Activated T-cell treated with anti-CD3 and anti-CD28 coated beads for 1 hour (primary cell): ENCODE results near the gene LRP1B.
"Not testable (repeated sequence)": the region's sequence is repeated elsewhere in the genome, so short reads cannot be mapped to it uniquely, and the experiment has no call there.

ENCODE experiments used
- DNase-seq: peaks from one replicate; pipeline ENCODE4 v3.0.0-alpha.2; 2020; ENCODE audit warnings: low read depth

The LRP1B gene

DNA sequence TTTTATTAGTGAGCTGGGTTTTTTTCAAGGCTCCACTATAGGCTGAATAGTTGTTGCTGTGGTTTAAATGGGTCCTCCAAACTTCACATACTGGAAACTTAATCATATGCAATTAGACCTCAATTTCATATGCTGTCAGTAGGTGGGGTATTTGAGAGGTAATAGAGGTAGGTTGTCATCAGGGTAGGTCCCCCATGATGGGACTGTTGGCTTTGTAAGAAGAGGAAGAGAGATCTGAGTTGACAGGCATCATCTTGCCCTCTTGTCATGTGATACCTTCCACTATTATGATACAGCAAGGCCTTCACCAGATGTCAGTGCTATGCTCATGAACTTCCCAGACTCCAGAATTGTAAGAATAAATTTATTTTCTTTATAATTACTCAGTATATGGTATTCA is 819.4 kb downstream of the LRP1B start:
- DNase-seq = no peak

DNA sequence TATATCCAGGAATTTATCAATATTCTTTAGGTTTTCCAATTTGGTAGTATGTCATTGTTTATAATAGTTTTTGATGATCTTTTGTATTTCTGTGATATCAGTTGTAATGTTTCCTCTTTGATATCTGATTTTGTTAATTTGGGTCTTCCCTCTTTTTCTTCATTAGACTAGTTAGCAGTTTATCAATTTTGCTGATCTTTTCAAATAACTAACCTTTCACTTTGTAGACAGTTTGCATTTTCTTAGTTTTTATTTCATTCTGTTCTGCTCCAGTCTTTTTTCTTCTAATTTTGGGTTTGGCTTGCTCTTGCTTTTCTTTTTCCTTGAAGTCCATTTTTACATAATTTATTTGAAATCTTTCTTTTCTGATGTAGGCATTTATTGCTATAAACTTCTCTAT is 824.4 kb downstream of the LRP1B start:
- no peak for DNase-seq

DNA sequence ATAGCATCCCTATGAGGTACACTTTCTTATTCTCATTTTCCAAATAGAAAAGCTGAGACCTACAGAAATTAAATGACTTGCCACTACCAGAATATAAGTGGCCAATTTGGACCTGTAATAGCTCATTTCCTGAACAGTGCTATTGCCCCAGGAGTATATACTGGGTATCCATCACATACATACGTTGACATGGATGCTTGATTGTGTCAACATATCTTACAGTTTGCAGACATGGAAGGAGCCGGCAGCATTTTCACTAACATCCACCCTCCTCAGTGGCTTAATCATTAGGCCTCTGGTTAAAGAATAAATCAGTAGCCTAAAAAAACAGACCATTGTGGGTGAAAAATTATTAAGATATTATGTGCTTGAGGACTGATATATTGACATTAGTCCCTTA is 829.3 kb downstream of the LRP1B start:
- no peak for DNase-seq

DNA sequence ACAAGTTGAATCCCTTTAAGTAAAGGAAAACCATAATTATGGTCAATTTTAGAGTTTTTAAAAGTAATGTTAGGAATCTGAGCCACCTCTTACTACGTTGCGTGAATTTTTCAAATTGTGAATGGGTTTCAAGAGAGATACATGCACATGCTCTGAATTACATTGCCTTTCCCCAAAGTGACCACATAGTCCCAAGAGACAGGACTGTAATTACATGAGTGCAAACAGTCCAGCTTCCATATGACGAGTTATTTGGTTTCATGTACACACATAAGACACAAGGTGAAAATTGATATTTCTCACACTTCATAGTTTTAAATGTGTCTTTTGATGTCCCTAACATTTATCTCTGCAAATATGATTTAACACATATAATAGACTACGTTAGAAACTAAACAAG is 850.8 kb downstream of the LRP1B start:
- DNase-seq = no peak

DNA sequence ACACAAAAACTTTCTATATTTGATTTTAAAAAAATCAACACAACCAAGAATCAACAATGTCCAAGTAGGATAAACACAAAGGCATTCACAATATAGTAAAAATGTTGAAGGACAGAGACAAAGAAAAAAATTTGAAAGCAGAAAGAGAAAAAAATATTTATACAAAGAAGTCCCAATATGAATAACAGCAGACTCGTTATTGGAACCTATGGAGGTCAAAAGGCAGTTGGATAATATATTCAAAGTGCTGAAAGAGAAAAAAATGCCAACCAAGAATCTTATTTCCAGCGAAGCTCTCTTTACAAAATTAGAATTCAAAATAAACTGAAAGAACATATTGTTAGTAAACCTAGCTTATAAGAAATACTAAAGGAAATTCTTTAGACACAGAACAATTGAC is 859.5 kb downstream of the LRP1B start:
- DNase-seq = no peak

DNA sequence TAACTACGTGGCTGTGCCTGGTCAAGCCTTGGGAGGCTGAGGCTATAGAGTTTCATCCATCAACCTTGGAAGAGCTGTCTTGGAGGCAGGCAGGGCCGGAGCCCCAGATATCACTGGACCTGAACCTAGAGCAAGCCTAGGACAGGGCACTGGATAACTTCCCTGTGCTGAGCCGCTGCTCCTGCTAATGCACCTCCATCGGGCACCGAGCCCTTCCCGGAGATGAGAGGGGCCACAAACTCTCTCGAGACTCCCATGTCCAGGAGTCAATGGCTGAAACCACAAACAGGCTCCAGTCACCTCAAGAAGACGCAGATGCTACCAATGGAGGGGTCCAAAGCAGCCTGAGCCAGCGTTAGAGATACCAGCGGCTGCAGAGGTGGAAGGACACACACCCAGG is 866.0 kb downstream of the LRP1B start:
- DNase-seq = no peak

DNA sequence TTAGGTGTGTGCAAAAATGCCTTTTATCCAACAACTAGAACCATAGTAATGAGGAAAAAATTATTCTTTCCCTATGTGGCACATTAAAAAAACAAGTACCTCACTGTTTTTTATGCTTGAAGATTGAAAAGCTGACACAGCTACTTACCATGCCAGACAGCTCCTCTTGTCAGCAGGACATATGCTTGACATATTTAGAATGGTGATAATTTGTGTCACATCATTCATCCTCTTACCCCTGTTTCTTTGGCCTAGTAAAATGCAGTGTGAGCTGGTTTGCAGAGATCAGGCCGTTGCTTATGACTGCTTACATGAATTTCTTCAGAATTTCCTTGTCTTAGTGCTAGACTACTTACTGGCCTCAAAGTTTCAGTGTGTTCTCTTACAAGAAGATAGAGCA is 869.9 kb downstream of the LRP1B start:
- DNase-seq = no peak

DNA sequence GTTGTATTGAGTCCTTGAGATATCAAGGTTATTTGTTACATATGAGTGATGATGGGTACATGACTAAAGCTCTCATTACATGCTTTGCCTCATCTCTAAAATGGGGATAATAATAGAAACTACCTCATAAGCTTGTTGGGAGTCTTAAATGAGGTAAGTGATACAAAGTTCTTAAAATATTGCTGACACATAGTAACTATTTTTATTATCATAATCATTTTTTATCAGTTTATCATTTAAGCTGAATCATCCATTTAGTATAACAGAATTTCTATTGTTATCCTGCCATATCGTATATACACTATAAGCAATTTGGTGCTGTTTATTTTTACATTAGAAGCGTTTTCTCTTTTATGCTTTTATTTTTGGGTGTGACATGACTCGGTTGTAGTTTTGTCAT is 871.1 kb downstream of the LRP1B start:
- DNase-seq = no peak

DNA sequence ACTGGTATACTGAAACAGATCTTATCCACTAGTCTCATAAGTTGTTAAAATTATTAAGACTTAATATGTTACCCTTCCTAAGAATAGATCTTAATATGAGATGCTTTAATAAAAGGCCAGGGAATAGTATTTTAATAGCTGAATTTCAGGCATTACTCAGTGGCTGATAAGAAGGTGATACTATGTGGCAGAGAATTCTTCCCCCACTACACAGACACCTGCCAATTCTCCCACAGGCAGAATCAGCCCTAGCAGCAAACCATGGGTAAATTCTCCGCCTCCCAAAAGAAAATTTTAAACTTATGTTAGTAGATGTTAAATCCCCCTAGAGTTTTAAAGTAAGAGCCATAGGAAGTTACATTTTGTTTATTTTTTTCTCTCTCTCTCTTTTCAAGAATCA is 888.8 kb downstream of the LRP1B start:
- no peak for DNase-seq

DNA sequence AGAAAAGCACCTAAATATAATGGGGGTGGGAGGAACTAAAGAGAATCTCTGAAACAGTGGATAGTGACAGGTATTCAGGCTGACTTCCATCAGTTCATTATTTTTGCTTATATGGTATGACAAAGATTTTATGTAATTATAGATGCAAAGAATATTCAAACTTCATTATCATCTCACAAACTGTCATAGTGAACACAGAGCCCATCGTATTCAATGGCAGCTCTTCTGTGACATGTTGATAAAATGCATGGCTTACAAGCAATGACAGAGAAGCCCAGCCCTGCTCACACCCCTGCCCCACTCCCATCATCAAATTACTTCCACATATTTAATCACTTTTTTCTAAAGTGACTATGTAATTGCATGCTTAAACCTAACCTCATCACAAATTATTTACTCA is 904.3 kb downstream of the LRP1B start:
- DNase-seq = no peak

DNA sequence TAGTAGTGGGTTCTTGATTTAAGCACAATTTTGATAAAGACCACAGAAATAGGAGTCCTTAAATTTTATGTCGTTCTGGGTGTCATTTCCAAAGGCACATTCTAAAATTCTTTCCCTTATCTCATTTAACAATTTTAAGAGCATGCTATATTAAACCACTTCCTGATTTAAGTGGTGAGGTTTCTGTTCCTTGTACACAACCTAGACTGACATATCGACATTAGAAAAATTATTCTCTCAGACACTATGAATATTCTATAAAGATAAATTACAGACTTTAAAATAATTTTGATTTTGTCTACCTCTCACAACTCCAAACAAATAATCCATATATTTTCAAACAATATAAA is 923.8 kb downstream of the LRP1B start:
- DNase-seq = no peak

DNA sequence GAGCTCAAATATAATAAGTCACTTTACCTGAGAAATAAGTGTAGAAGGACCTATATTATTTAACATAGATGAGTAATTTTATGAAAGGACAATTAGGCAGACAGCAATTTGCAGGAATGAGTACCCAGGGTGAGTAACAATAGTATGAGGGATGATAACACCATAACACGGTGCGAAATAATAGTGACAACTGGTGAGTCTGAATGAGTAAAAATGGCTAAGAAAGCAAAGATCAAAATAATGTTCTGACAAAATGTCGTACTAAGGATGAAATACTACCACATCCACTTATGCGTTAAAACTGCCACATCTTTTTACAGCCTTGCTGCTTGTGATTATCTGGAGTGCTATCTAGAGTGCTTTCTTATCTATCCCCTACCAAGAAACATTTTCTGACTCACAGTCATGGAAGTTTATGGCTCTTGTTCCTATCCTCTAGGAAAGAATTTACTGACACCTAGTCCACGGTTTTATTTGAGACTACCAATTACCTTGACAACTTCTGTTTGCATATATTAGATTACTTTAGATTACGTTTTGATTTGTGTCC is 929.7 kb downstream of the LRP1B start:
- no peak for DNase-seq

DNA sequence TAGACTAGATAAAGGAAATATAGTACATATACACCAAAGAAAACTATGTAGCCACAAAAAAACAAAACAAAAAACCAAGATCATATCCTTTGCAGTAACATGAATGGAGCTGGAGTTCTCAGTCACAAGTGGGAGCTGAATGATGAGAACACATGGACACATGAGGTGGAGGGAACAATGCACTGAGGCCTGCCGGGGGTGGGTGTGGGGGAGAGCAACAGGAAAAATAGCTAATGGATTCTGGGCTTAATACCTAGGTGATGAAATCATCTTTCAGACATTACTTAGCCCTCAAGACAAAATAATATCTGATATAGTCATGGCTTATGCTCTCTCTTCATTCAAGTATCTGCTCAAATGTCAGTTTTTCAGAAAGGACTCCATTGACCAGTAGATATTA is 930.6 kb downstream of the LRP1B start:
- no peak for DNase-seq

DNA sequence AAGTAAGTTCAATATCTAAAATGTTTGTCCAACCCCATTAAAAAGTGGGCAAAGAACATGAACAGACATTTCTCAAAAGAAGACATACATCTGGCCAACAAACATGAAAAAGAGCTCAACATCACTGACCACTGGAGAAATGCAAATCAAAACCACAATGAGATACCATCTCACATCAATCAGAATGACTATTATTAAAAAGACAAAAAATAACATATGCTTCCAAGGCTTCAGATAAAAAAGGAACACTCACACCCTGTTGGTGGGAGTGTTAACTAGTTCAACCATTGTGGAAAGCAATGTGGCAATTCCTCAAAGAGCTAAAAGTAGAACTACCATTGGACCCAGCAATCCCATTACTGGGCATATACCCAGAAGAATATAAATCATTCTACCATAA is 931.1 kb downstream of the LRP1B start:
- DNase-seq = no peak

DNA sequence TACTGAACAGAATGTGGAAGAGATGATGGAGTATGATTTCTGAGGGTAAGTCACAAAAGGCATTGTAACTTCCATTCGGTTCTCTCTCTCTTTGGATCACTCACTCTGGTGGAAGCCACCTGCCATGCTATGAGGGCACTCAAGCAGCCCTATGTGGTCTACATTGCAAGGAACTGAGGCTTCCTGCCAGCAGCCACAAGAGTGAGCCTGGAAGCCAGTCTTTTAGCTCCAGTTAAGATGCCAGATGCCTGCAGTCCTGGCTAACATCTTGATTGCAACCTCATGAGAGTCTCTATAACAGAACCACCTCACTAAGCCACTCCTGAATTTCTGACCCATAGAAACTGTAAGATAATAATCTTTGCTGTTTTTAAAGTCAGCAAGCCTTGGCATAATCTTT is 935.7 kb downstream of the LRP1B start:
- no peak for DNase-seq

DNA sequence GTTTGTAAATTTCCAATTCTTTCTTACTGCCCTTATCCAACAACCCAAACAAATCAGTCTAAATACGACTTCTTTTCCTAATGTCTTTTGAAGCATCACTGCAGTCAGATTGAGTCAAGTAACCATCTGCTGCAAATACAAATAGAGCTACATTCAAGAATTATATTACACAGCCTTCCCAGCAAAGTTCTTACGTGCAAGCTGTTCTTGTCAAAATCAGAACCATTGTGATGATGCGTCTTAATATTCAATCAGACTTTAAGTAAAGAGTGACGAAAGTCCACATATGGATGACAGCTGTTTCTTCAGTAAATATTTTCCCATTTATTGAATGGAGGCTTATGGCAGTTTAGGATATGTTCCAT is 943.8 kb downstream of the LRP1B start:
- no peak for DNase-seq

DNA sequence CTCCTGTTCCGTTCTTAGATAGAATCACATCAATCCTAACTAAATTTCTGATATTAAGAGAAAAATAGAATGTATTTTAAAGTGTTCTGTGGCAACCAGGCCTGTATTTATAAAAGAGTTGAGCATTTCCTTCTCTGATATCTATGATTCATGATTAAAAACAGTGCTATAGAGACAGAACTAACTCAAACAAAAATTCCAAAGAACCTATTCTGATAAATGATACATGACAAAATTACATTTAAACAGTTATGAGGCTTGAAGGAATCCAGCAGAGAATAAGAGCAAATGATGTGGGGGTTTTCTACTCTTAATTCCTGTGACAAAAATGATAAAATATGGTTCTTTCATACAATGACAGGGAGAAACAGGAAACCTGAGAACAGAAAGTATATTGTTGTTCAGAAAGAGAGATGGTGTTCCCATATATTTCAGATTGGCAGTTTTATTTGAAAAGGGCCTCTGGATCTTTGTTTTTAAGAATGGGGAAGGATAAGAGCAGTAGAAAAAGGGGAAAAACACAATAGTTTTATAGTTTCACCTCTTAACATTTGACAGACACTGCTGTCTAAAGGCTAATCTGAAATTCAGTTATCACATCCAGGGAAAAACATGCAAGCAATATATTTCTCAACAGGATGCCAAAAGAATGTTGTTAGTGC is 944.3 kb downstream of the LRP1B start:
- DNase-seq = no peak

DNA sequence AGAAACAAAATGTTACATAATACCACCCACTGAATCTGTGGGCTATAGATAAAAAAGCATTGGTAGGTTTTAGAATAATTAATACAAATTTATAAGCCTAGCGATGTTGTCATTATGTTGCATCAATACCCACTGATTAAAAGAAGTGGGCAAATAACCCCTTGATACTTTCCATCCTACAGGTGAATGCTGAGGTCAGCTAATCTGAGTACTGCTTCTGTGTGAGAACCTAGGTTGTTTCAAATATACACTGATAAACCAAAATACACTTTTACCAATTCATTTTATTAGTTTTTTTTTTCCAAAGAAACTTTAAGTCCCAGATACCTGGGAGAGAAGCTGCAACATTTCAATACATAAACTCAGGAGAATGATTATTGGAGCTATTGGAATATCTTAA is 948.6 kb downstream of the LRP1B start:
- DNase-seq = no peak

DNA sequence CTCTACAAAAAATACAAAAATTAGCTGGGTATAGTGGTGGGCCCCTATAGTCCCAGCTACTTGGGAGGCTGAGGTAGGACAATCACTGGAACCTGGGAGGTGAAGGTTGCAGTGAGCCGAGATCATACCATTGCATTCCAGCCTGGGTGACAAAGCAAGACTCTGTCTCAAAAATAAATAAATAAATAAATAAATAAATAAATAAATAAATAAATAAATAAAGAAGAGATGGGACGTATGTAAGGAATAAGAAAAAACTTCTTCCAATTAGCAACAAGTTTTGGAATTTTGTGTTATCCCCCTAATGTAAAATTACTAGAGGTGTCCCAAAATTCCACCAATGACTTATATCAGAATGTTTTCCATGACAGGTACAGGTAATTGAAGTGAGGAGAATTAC is 961.7 kb downstream of the LRP1B start:
- not testable (repeated sequence) for DNase-seq

DNA sequence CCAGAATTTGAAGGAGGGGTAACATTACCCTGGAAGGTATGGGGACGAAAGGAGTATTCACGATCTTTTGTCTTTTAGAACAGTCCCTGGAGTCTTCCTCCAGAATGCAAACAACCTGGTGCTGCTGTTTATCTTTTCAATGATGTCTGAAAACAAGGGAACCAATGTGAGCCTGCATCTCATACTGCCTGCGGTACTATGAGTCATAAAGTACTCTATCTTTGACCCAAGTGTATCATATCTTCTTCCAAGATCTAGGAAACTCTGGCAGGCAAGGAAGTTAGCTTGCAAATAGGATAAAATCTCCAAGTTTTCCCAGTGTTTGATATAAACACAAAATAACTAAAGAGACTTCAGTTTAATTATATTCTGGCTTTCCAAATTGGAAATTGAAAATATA is 968.5 kb downstream of the LRP1B start:
- no peak for DNase-seq

DNA sequence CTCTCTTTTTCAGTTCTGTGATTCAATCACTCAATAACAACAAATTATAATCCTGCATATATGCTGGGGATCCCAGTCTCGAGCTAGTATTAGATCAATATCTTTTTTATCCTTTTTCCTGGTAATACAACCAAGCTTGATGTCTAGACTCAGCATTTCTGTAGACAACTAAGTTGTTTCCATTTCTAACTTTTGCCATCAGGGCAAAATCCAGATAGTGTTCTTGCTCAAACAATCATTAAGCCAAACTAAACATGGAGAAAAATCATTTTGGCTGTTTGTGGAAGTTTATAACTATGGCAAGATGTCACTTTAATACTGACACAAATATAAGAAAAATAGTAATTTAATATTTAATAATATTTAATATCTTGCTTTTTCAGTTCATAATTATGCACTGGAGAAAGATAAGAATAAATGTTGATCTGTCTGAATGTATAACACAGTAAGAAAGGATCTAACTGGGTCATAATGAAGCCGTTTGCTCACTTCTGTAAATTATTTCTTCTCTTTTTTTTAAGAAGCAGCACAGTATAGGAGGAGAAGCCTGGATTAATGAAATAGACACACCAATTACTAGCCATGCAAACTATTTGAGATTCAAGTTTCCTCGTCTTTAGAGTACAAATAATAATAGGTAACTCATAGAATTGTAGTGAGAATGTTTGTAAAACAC is 979.1 kb downstream of the LRP1B start:
- no peak for DNase-seq

DNA sequence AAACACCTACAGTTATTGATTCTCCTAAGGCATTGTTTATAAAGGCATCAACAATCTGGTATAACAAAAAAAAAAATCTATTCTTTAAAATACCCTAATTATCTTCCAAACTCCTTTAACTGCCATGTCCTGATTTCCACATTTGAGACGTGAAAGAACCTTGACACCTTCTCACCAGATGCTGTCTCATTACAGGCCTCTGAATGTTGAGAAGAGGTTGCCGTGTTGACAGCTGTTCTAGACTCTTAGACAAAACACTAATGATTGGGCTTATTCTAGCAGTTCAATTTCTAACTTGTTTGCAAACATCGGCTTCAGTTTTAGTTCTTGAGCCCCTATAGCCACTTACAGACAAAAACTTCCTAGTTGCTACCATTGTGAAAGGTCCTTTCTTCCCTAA is 988.8 kb downstream of the LRP1B start:
- no peak for DNase-seq

DNA sequence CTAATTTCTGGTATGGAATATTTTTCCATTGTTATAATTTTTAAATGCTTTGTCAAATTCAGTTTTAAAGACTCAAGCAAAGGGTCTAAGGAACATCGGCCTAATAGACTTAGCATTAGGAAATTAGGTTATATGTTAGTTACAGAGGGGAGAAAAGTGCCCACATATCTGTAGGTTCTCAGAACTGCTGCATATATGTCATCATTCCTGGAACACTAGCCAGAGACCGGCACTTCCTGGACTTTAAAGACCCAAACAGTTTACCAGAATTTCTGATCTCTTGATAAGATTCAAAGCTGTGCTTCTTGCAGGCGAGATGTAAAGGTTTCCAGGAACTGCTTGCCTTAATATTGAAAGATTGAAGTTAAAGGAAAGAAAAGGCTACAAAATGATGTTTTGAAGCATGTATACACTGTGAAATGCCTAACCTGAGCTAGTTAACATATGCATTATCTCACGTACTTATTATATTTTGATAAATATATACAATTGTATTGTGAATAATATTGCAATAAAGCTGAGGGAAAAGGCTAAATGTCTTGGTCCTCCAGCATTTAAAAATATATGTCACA is 993.6 kb downstream of the LRP1B start:
- DNase-seq = no peak

DNA sequence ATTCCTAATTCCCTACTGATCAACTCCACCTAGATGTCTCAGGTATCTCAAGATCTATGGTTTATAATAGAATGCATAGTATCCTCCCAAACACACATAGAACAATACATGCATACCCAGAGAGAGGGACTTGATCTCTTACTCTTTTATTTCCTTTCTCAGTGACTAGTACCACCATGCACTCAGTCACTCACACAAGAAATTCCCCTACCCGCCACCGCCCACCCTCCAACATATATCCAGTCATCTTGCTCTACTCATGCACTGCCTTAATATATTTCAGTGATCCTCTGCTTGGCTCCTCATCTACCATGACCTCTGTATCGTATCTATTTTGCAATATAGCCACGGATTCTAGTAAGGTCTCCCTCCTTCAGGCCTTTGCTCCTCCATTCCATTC is 996.9 kb downstream of the LRP1B start:
- no peak for DNase-seq
